Spleen (tissue), 11 donors: Measurements from ENCODE around the gene CYP20A1. TPM values are rescaled to one million over a fixed set of nuclear protein-coding genes. Genes with fewer than 3 reads are reported as not detected.
A peak's percentile ranks its signal among the peaks of the same experiment; 100 is the strongest.

Experiments used
- DNase-seq: peaks from one replicate; pipeline ENCODE4 v3.0.0-alpha.2; 2020
- H3K27ac ChIP-seq, 8 donors: fragments of 200-600 bp; sonication (generic) in 7 of 8; 1 replicate in 4 of 8; 2 replicates in 4 of 8; pipeline versions ENCODE4 v1.5.0 to v1.8.0; 2016 to 2021; ENCODE audit warnings: inconsistent platforms in 4 of 8, mild to moderate bottlenecking in 4 of 8, moderate library complexity in 1 of 8
- H3K27me3 ChIP-seq, 7 donors: fragments of 200-600 bp; sonication (generic) in 6 of 7; replicated peaks in 1 of 7; 1 replicate in 4 of 7; 2 replicates in 3 of 7; pipeline versions ENCODE4 v1.5.0 to v1.8.0; 2016 to 2021; ENCODE audit warnings: inconsistent platforms in 3 of 7, mild to moderate bottlenecking in 1 of 7
- H3K36me3 ChIP-seq, 6 donors: fragments of 200-600 bp; sonication (generic) in 5 of 6; 1 replicate in 4 of 6; 2 replicates in 2 of 6; pipeline versions ENCODE4 v1.5.0 to v1.8.0; 2016 to 2021; ENCODE audit warnings: inconsistent platforms in 2 of 6
- H3K4me1 ChIP-seq, 6 donors: fragments of 200-600 bp; sonication (generic) in 5 of 6; 1 replicate in 3 of 6; 2 replicates in 3 of 6; pipeline versions ENCODE4 v1.5.0 to v1.8.0; 2016 to 2021; ENCODE audit warnings: inconsistent platforms in 3 of 6
- H3K4me3 ChIP-seq, 8 donors: fragments of 200-600 bp; sonication (generic) in 7 of 8; 1 replicate in 4 of 8; 2 replicates in 4 of 8; pipeline versions ENCODE4 v1.5.0 to v1.8.0; 2016 to 2021; ENCODE audit warnings: inconsistent platforms in 4 of 8, mild to moderate bottlenecking in 4 of 8, moderate library complexity in 2 of 8
- H3K9me3 ChIP-seq, 8 donors: fragments of 200-600 bp; sonication (generic) in 7 of 8; 1 replicate in 4 of 8; 2 replicates in 4 of 8; pipeline versions ENCODE4 v1.5.0 to v1.8.0; 2016 to 2021; ENCODE audit warnings: inconsistent platforms in 4 of 8
- POLR2A ChIP-seq, 3 donors: fragments of 450-650 bp; IDR thresholded peaks; one replicate each; pipeline ENCODE4 v1.5.1; 2017; ENCODE audit warnings: antibody characterized with exemption in 3 of 3, mild to moderate bottlenecking in 1 of 3
- POLR2AphosphoS5 ChIP-seq, 3 donors: sonication (generic); formaldehyde crosslinking; IDR thresholded peaks; one replicate each; pipeline ENCODE4 v1.5.1; 2017; ENCODE audit warnings: antibody characterized with exemption in 3 of 3
- WGBS, 5 donors: extraction: QIAGEN DNeasy Blood & Tissue Kit in 3 of 5; methylation state at CpG; one replicate each; pipeline versions ENCODE4 v1.1.5 to v1.1.7; 2013 to 2018; 5-methylcytosine and 5-hydroxymethylcytosine counted together
- intact Hi-C: fragments of 100-400 bp; cut with DNase I; formaldehyde crosslinking; loops from one replicate; pipeline ENCODE4 v1.15.0; 2023; ENCODE audit warnings: low total_unique reads
- polyA plus RNA-seq, 3 donors: library from polyadenylated mRNA; stranded (reverse); fragments of 200-250 nt; gene quantifications; one replicate each; pipeline ENCODE4 v1.2.1, GENCODE V29; 2013
- total RNA-seq, 7 donors: library from RNA; depleted of rRNA in 3 of 7; stranded (reverse); fragments of >200 nt in 3 of 7; fragmentation: NEBNext Ultra II Directional in 4 of 7; extraction: Animal tissue kit (Norgen Biotek cat#: 25700) in 4 of 7; gene quantifications; one replicate each; pipeline versions ENCODE4 v1.1.0 to v1.2.1, GENCODE V29; 2016 to 2021
- TF ChIP-seq, protein P1 (sequence below), 11 experiments: fragments of 200-600 bp in 7 of 11; fragments of 450-650 bp in 4 of 11; sonication (generic) in 4 of 11; IDR thresholded peaks in 8 of 11; conservative IDR thresholded peaks in 3 of 11; 1 replicate in 7 of 11; 2 replicates in 4 of 11; pipeline versions ENCODE4 v1.4.0 to v1.8.0; 2016 to 2021; ENCODE audit warnings: antibody characterized with exemption in 11 of 11, inconsistent platforms in 4 of 11, mild to moderate bottlenecking in 1 of 11
- donor health status: healthy with polysubstance abuse.
- donor health status: DM: no; HTN: no; CAD: no; lungs with moderate emphysema.
- donor health status: DM: no; HTN: no; CAD: no.
- donor health status: Bipolar disorder and iron deficiency.
- donor health status: healthy.
- donor health status: DM: no; HTN: no; CAD: no.
- donor health status: DM: yes; HTN: yes; CAD: no.

CYP20A1 gene
- total and polyA plus RNA-seq, 10 donors, result 6.5 to 32.2 (median 26.7) TPM

GRCh38 chr2:203237346-203238238, 1.2 kb upstream of the CYP20A1 start:
- no peak for DNase-seq
- intact Hi-C loops, result no loop called here
- Histone ChIP-seq H3K27ac (peak overlapping the region in 6 of 8 donors; percentile 94 to 98 (median 98)), H3K36me3 (peaks cover 0 to 11% (median 0%) of the 10 kb centered on the region in 6 donors), H3K27me3 (no peaks in the 10 kb centered on the region), H3K4me3 (peak overlapping the region in 6 of 8 donors; percentile 67 to 80 (median 75)), H3K4me1 (peaks cover 12 to 41% (median 26%) of the 10 kb centered on the region in 6 donors), H3K9me3 (no peaks in the 10 kb centered on the region)
- TF ChIP-seq, protein P1, sequence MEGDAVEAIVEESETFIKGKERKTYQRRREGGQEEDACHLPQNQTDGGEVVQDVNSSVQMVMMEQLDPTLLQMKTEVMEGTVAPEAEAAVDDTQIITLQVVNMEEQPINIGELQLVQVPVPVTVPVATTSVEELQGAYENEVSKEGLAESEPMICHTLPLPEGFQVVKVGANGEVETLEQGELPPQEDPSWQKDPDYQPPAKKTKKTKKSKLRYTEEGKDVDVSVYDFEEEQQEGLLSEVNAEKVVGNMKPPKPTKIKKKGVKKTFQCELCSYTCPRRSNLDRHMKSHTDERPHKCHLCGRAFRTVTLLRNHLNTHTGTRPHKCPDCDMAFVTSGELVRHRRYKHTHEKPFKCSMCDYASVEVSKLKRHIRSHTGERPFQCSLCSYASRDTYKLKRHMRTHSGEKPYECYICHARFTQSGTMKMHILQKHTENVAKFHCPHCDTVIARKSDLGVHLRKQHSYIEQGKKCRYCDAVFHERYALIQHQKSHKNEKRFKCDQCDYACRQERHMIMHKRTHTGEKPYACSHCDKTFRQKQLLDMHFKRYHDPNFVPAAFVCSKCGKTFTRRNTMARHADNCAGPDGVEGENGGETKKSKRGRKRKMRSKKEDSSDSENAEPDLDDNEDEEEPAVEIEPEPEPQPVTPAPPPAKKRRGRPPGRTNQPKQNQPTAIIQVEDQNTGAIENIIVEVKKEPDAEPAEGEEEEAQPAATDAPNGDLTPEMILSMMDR (IDR thresholded peaks at IDR 0.05 in 8 of 11, conservative IDR thresholded peaks at IDR 0.05 in 3 of 11), result no peak
- TF ChIP-seq POLR2AphosphoS5 (IDR thresholded peaks at IDR 0.05), result no peak
- no peak for TF ChIP-seq POLR2A (IDR thresholded peaks at IDR 0.05)
- 87 to 91% (median 90%) methylated on average over 16 of the region's 16 CpGs for WGBS, 5 donors

GRCh38 chr2:203238292-203238703, 520 bp upstream of the CYP20A1 start:
- Histone ChIP-seq H3K36me3 (peaks cover 0 to 18% (median 5%) of the 10 kb centered on the region in 6 donors), H3K4me3 (peak overlapping the region; percentile 67 to 85 (median 77)), H3K27me3 (no peaks in the 10 kb centered on the region), H3K4me1 (peaks cover 12 to 45% (median 26%) of the 10 kb centered on the region in 6 donors), H3K9me3 (no peaks in the 10 kb centered on the region), H3K27ac (peak overlapping the region; percentile 89 to 98 (median 97))
- no peak for DNase-seq
- intact Hi-C loops, result no loop called here
- 20 to 27% (median 23%) methylated on average over 21 to 22 of the region's 22 CpGs for WGBS, 5 donors
- TF ChIP-seq, protein P1 (IDR thresholded peaks at IDR 0.05 in 8 of 11, conservative IDR thresholded peaks at IDR 0.05 in 3 of 11), result no peak
- TF ChIP-seq POLR2A (IDR thresholded peaks at IDR 0.05), result no peak
- no peak for TF ChIP-seq POLR2AphosphoS5 (IDR thresholded peaks at IDR 0.05)

DNA sequence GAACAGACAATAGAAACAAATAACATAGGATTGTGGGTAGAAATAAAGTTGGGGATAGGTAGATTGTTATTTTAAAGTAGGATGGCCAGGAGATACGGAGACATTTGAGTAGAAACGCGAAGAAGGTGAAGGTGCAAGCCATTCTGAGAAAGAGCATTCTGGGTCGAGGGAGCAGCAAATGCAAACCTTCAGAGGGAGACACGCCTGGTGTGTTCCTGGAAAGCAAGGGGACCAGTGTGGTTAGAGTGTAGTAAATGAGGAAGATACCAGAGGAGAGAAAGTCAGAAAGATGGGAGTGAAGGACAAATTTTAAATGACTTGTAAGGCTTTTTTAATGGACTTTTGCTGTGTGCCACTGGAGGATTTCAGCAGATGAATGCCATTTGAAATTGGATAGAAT, 1.7 kb downstream of the CYP20A1 start:
- TF ChIP-seq POLR2A (IDR thresholded peaks at IDR 0.05), result no peak
- no peak for TF ChIP-seq POLR2AphosphoS5 (IDR thresholded peaks at IDR 0.05)
- TF ChIP-seq, protein P1 (IDR thresholded peaks at IDR 0.05 in 8 of 11, conservative IDR thresholded peaks at IDR 0.05 in 3 of 11), result no peak
- intact Hi-C loops, result no loop called here
- WGBS, 5 donors, result 73 to 80% (median 74%) methylated on average over 5 of the region's 5 CpGs
- H3K36me3 ChIP-seq, result peaks cover 0 to 37% (median 13%) of the 10 kb centered on the region in 6 donors
- no peaks in the 10 kb centered on the region for H3K9me3 ChIP-seq
- peaks cover 12 to 50% (median 26%) of the 10 kb centered on the region in 6 donors for H3K4me1 ChIP-seq
- no peak for DNase-seq
- peak overlapping the region in 1 of 8 donors; percentile 77 for H3K4me3 ChIP-seq
- H3K27ac ChIP-seq, result peak overlapping the region in 1 of 8 donors; percentile 98
- H3K27me3 ChIP-seq, result no peaks in the 10 kb centered on the region

- Histone ChIP-seq H3K4me1 (peaks cover 12 to 64% (median 26%) of the 10 kb centered on the region in 6 donors), H3K27ac (no peak overlapping the region), H3K36me3 (peaks cover 0 to 57% (median 26%) of the 10 kb centered on the region in 6 donors), H3K27me3 (no peaks in the 10 kb centered on the region), H3K9me3 (no peaks in the 10 kb centered on the region), H3K4me3 (no peak overlapping the region)
- no peak for TF ChIP-seq POLR2A (IDR thresholded peaks at IDR 0.05)
- TF ChIP-seq, protein P1 (IDR thresholded peaks at IDR 0.05 in 8 of 11, conservative IDR thresholded peaks at IDR 0.05 in 3 of 11), result no peak
- TF ChIP-seq POLR2AphosphoS5 (IDR thresholded peaks at IDR 0.05), result no peak
- WGBS, 5 donors, result 92 to 98% (median 94%) methylated on average over 6 of the region's 6 CpGs
- DNase-seq, result no peak
- intact Hi-C loops, result no loop called here
Observed at GRCh38 chr2:203242518-203242917, 3.7 kb downstream of the CYP20A1 start.
